Chondrocyte (in vitro differentiated cells): ENCODE results near the gene PHOSPHO1. TPM values are rescaled to one million over a fixed set of nuclear protein-coding genes. Genes with fewer than 3 reads are reported as not detected.
A peak's percentile ranks its signal among the peaks of the same experiment; 100 is the strongest.

Source experiments
- DNase-seq: peaks from one replicate; pipeline ENCODE4 v3.0.0; 2021; ENCODE audit warnings: mixed read lengths, low spot score
- H3K27ac Mint-ChIP-seq: one replicate; pipeline ENCODE4 v1.8.0; 2021; ENCODE audit warnings: mild to moderate bottlenecking, moderate library complexity, mixed read lengths; ENCODE audit not compliant: unreplicated experiment
- H3K27me3 Mint-ChIP-seq: 2 replicates; pipeline ENCODE4 v1.8.0; 2021; ENCODE audit warnings: low read depth, mixed read lengths
- H3K36me3 Mint-ChIP-seq: 2 replicates; pipeline ENCODE4 v1.8.0; 2021; ENCODE audit warnings: low read depth, mixed read lengths
- H3K4me1 Mint-ChIP-seq: 2 replicates; pipeline ENCODE4 v1.8.0; 2021; ENCODE audit warnings: low read depth, mild to moderate bottlenecking, mixed read lengths
- H3K4me3 Mint-ChIP-seq: one replicate; pipeline ENCODE4 v1.8.0; 2021; ENCODE audit warnings: mild to moderate bottlenecking, moderate library complexity, mixed read lengths; ENCODE audit not compliant: unreplicated experiment
- H3K9me3 Mint-ChIP-seq: 2 replicates; pipeline ENCODE4 v1.8.0; 2021; ENCODE audit warnings: low read depth, mixed read lengths
- total RNA-seq: library from RNA; stranded (reverse); gene quantifications from 3 replicates; pipeline ENCODE4 v1.2.1, GENCODE V29; 2021
- TF ChIP-seq, protein P1 (sequence below): fragments of 200-600 bp; sonication (generic); IDR thresholded peaks from 2 replicates; pipeline ENCODE4 v1.5.0; 2021; ENCODE audit warnings: antibody characterized with exemption, mild to moderate bottlenecking, moderate library complexity

Gene PHOSPHO1
- total RNA-seq, 1 donor from 2014 or later = not detected

DNA sequence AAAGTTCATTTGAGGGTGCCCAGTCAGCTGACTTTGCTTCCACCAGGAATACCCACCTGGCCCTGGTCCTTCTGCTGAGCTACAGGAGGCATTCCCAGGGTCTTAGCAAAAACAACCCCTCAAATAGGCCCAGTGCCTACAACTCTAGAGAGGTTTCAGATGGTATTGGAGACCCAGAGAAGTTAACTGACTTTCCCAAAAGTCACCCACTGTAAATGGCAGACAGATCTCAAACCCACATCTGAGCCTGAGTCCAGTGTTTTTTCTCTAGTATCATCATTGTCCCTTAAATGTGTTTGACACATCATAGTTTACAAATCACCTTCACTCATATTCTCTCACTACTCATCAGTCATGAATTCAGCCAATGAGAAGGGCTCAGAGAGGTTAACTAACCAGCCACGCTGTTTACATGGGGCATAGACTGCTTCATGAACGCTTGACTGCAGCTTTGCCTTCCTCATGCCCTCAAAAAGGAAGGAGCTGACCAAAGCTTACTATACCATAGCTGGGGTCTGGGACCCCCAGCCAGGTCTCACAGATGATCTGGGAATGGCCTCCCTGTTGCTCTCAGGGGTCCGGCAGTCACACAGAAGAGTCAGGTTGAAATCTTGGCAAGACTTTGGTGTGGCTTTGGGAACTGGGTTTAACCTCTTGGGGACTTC is 3.7 kb downstream of the PHOSPHO1 start:
- Mint-ChIP-seq H3K27me3 (peaks cover 49% of the 10 kb centered on the region), H3K4me3 (no peak overlapping the region), H3K4me1 (peaks cover 19% of the 10 kb centered on the region), H3K36me3 (no peaks in the 10 kb centered on the region), H3K27ac (no peak overlapping the region), H3K9me3 (no peaks in the 10 kb centered on the region)
- TF ChIP-seq, protein P1, sequence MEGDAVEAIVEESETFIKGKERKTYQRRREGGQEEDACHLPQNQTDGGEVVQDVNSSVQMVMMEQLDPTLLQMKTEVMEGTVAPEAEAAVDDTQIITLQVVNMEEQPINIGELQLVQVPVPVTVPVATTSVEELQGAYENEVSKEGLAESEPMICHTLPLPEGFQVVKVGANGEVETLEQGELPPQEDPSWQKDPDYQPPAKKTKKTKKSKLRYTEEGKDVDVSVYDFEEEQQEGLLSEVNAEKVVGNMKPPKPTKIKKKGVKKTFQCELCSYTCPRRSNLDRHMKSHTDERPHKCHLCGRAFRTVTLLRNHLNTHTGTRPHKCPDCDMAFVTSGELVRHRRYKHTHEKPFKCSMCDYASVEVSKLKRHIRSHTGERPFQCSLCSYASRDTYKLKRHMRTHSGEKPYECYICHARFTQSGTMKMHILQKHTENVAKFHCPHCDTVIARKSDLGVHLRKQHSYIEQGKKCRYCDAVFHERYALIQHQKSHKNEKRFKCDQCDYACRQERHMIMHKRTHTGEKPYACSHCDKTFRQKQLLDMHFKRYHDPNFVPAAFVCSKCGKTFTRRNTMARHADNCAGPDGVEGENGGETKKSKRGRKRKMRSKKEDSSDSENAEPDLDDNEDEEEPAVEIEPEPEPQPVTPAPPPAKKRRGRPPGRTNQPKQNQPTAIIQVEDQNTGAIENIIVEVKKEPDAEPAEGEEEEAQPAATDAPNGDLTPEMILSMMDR = no peak
- no peak for DNase-seq

DNA sequence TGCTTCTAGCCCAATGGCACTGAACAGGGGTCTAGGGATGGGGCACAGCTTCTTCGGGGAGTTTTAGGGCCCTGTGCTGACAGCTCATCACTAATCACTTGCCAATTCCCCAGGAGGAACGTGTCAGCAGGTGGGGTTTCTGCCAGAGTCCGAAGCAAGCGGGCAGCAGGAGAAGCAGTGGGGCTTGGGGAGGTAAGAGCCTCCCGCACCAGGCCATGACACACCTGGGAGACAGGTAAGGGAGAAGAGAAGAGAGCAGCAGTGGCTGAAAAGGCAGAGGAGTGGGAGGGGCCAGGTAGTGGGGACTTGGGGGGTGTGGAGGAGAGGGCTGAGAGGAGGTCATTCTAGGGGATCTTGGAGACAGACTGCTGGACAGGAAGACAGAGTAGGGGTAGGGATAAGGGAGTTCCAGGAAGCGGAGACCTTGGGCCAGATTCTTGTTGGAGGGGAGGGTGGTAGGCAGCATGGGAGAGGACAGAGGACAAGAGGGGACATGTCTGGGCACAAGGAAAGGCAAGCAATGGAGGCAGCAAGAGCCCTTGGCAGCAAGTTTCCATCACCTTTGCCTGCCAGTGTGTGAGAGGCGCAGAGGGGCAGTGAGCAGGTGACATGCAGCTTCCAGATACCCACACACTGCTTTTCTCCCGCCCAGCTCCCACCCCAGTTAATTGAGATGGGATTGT is 4.9 kb downstream of the PHOSPHO1 start:
- TF ChIP-seq, protein P1 = no peak
- H3K4me1 Mint-ChIP-seq = peaks cover 15% of the 10 kb centered on the region
- H3K27ac Mint-ChIP-seq = no peak overlapping the region
- no peak overlapping the region for H3K4me3 Mint-ChIP-seq
- no peaks in the 10 kb centered on the region for H3K36me3 Mint-ChIP-seq
- no peaks in the 10 kb centered on the region for H3K9me3 Mint-ChIP-seq
- DNase-seq = no peak
- H3K27me3 Mint-ChIP-seq = peaks cover 53% of the 10 kb centered on the region

GRCh38 chr17:49224997-49225337 is 5.6 kb downstream of the PHOSPHO1 start:
- no peak for DNase-seq
- Mint-ChIP-seq H3K4me3 (peak overlapping the region; percentile 47), H3K36me3 (no peaks in the 10 kb centered on the region)

GRCh38 chr17:49224198-49224996 is 6.2 kb downstream of the PHOSPHO1 start:
- H3K27me3 Mint-ChIP-seq = peaks cover 53% of the 10 kb centered on the region
- H3K27ac Mint-ChIP-seq = no peak overlapping the region
- H3K36me3 Mint-ChIP-seq = no peaks in the 10 kb centered on the region
- TF ChIP-seq, protein P1 = no peak
- peak overlapping the region; percentile 51 for H3K4me3 Mint-ChIP-seq
- DNase-seq = no peak
- H3K4me1 Mint-ChIP-seq = peaks cover 12% of the 10 kb centered on the region
- H3K9me3 Mint-ChIP-seq = no peaks in the 10 kb centered on the region

More at GRCh38 chr17:49224997-49225337, 5.6 kb downstream of the PHOSPHO1 start:
- Mint-ChIP-seq H3K27ac (no peak overlapping the region), H3K9me3 (no peaks in the 10 kb centered on the region), H3K27me3 (peaks cover 53% of the 10 kb centered on the region), H3K4me1 (peaks cover 15% of the 10 kb centered on the region)
- TF ChIP-seq, protein P1 = no peak

- Mint-ChIP-seq H3K27me3 (peaks cover 53% of the 10 kb centered on the region), H3K27ac (no peak overlapping the region), H3K4me1 (peaks cover 12% of the 10 kb centered on the region), H3K36me3 (no peaks in the 10 kb centered on the region), H3K9me3 (no peaks in the 10 kb centered on the region), H3K4me3 (peak overlapping the region; percentile 51)
- TF ChIP-seq, protein P1 = peak; percentile 89
- DNase-seq = no peak
Observed at GRCh38 chr17:49223517-49224197, 6.9 kb downstream of the PHOSPHO1 start.
